ENCODE measurements around the gene TROAP. TPM values are rescaled to one million over a fixed set of nuclear protein-coding genes. Genes with fewer than 3 reads are reported as not detected.
"Not testable (repeated sequence)": the region's sequence is repeated elsewhere in the genome, so short reads cannot be mapped to it uniquely, and the experiment has no call there.

Gene TROAP
- total RNA-seq, 4 donors from 2014 or later = 2.1 to 24.2 (median 6.7) TPM

- TF ChIP-seq, protein P1, sequence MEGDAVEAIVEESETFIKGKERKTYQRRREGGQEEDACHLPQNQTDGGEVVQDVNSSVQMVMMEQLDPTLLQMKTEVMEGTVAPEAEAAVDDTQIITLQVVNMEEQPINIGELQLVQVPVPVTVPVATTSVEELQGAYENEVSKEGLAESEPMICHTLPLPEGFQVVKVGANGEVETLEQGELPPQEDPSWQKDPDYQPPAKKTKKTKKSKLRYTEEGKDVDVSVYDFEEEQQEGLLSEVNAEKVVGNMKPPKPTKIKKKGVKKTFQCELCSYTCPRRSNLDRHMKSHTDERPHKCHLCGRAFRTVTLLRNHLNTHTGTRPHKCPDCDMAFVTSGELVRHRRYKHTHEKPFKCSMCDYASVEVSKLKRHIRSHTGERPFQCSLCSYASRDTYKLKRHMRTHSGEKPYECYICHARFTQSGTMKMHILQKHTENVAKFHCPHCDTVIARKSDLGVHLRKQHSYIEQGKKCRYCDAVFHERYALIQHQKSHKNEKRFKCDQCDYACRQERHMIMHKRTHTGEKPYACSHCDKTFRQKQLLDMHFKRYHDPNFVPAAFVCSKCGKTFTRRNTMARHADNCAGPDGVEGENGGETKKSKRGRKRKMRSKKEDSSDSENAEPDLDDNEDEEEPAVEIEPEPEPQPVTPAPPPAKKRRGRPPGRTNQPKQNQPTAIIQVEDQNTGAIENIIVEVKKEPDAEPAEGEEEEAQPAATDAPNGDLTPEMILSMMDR (IDR thresholded peaks at IDR 0.05) = no peak
- no peak for TF ChIP-seq POLR2A (IDR thresholded peaks at IDR 0.05)
- DNase-seq (ENCODE audit: low spot score in 2 of 2) = peak; percentile 63 to 94
- H3K4me3 ChIP-seq (ENCODE audit: low read depth, poor library complexity, severe bottlenecking) = no peak overlapping the region
- intact Hi-C loops (cut with DNase I; ENCODE audit: low total_unique reads) = no loop called here
- WGBS, 2 donors = 36% methylated on average over 11 of the region's 11 CpGs
Observed at GRCh38 chr12:49331380-49332222, 8.5 kb downstream of the TROAP start.

- intact Hi-C loops (cut with DNase I; ENCODE audit: low total_unique reads) = no loop called here
- no peak for TF ChIP-seq POLR2A (IDR thresholded peaks at IDR 0.05)
- TF ChIP-seq, protein P1 (IDR thresholded peaks at IDR 0.05) = no peak
- WGBS, 2 donors = 48 to 55% methylated on average over 17 of the region's 17 CpGs
- H3K4me3 ChIP-seq (ENCODE audit: low read depth, poor library complexity, severe bottlenecking) = no peak overlapping the region
- DNase-seq (ENCODE audit: low spot score in 2 of 2) = peak in 1 of 2 donors; percentile 76
Observed at GRCh38 chr12:49332441-49332861, 9.4 kb downstream of the TROAP start.

DNA sequence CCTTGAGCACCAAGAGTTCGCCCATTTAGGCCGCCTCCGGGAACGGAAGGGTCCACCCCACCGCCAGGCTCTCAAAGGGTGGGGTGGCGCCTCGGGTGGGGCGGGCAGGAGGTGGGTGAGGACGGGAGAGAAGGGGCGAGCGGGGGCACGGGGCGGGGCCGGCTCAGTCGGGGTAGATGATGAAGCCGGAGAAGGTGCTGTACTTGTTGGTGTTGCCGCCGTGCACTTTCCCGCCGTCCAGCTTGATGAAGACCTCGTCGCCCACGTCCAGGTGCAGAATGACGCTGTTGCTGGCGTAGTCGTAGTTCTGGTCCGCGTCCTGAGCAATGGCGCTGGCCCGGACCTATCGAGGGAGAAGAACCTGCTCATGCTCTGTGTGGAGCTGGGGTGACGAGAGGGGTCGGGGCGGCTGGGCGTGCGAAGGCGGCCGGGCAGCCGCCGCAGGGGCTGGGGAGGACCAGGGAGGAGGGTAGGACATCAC, 9.9 kb downstream of the TROAP start:
- no peak overlapping the region for H3K4me3 ChIP-seq (ENCODE audit: low read depth, poor library complexity, severe bottlenecking)
- TF ChIP-seq POLR2A (IDR thresholded peaks at IDR 0.05) = no peak
- TF ChIP-seq, protein P1 (IDR thresholded peaks at IDR 0.05) = no peak
- 17 to 24% methylated on average over 29 to 40 of the region's 40 CpGs for WGBS, 2 donors
- intact Hi-C loops (cut with DNase I; ENCODE audit: low total_unique reads) = no loop called here
- DNase-seq (ENCODE audit: low spot score in 2 of 2) = peak in 1 of 2 donors; percentile 84

DNA sequence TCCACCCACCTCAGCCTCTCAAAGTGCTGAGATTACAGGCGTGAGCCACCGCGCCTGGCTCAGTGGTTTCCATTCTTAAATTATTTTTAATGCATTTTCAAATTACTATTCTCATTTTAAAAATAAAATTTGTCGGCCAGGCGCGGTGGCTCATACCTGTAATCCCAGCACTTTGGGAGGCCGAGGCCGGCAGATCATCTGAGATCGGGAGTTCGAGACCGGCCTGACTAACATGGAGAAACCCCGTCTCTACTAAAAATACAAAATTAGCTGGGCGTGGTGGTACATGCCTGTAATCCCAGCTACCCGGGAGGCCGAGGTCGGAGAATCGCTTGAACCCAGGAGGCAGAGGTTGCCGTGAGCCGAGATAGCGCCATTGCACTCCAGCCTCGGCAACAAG, 10.7 kb downstream of the TROAP start:
- peak in 1 of 2 donors; percentile 50 for DNase-seq (ENCODE audit: low spot score in 2 of 2)
- H3K4me3 ChIP-seq (ENCODE audit: low read depth, poor library complexity, severe bottlenecking); intact Hi-C loops (cut with DNase I; ENCODE audit: low total_unique reads): not testable (repeated sequence)
- 70 to 71% methylated on average over 21 of the region's 21 CpGs for WGBS, 2 donors

DNA sequence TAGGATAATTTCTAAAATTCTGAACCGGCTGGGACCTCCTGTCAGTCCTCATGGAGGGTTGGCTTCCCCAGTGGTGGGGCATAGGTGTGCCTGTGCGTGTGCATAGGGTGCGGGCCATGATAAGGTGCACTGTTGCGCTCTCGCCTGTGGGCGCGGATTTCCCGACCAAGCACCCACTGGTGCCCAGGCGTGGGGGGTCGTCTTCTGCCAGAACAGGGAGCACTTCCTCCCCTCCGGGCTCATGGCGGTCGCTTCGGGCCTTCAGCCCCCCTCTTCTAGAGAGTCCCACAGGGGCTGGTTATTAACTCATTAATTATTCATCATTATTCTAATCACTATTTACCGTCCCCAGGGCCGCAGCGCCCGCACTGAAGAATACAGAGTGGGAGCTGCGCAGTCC, 11.2 kb downstream of the TROAP start:
- TF ChIP-seq, protein P1 (IDR thresholded peaks at IDR 0.05) = no peak
- TF ChIP-seq POLR2A (IDR thresholded peaks at IDR 0.05) = no peak
- no peak for DNase-seq (ENCODE audit: low spot score in 2 of 2)
- intact Hi-C loops (cut with DNase I; ENCODE audit: low total_unique reads) = no loop called here
- H3K4me3 ChIP-seq (ENCODE audit: low read depth, poor library complexity, severe bottlenecking) = no peak overlapping the region
- WGBS, 2 donors = 67 to 74% methylated on average over 17 to 19 of the region's 19 CpGs

- intact Hi-C loops (cut with DNase I; ENCODE audit: low total_unique reads) = no loop called here
- 68 to 76% methylated on average over 12 of the region's 12 CpGs for WGBS, 2 donors
- no peak overlapping the region for H3K4me3 ChIP-seq (ENCODE audit: low read depth, poor library complexity, severe bottlenecking)
- DNase-seq (ENCODE audit: low spot score in 2 of 2) = no peak
- TF ChIP-seq POLR2A (IDR thresholded peaks at IDR 0.05) = no peak
- TF ChIP-seq, protein P1 (IDR thresholded peaks at IDR 0.05) = no peak
Observed at GRCh38 chr12:49334681-49335080, 11.6 kb downstream of the TROAP start.

Data from lower leg skin (tissue), 4 donors.